Stimulated activated CD4-positive, alpha-beta T cell treated with anti-CD3 and anti-CD28 coated beads, Interleukin-4, amount 100 ng/mL, for 4 hours (primary cell): ENCODE data around the gene SDC3.

Source experiments
- DNase-seq, 2 experiments: peaks; one replicate each; pipeline ENCODE4 v3.0.0-alpha.2; 2020

Gene SDC3

DNA sequence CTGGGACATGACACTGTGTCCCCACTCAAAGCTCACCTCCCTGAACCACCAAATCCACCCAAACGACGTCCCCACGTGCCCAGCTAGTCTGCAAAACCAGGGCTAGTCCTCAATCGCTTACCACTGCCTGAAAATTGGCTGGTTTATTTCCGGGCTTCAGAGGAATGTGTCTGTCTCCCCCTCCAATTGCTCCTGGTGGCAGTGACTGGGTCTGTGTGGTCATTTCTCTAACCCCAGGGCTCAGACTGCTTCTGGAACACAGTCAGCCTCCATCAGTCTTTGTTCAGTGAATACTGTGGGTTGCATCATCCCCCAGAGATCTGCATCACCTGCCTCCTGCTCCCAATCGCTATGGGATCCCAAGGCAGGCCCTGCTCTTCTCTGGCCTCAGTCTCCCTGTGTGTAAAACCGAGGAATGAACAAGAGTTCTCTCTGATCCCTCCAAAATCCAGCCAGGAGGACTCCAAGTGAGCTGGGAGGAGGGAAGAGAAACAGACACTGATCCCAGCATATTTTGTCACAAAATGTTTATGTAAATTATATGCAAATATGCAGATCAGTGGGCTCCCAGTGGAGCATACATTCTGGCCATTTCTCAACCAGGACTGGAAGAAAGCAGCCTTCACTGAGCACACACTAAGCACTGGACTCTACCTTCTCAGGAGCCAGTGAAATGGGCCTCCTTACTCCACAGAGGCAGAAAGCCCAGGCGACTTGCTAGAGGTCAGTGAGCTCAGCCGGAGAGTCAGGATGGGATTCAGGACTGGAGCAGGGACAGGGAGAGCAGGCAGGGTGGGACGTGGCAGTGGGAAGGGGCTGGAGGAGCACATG is 20.9 kb downstream of the SDC3 start:
- DNase-seq = no peak

- no peak for DNase-seq
Measured at GRCh38 chr1:30886710-30887428, 21.7 kb downstream of the SDC3 start.

DNA sequence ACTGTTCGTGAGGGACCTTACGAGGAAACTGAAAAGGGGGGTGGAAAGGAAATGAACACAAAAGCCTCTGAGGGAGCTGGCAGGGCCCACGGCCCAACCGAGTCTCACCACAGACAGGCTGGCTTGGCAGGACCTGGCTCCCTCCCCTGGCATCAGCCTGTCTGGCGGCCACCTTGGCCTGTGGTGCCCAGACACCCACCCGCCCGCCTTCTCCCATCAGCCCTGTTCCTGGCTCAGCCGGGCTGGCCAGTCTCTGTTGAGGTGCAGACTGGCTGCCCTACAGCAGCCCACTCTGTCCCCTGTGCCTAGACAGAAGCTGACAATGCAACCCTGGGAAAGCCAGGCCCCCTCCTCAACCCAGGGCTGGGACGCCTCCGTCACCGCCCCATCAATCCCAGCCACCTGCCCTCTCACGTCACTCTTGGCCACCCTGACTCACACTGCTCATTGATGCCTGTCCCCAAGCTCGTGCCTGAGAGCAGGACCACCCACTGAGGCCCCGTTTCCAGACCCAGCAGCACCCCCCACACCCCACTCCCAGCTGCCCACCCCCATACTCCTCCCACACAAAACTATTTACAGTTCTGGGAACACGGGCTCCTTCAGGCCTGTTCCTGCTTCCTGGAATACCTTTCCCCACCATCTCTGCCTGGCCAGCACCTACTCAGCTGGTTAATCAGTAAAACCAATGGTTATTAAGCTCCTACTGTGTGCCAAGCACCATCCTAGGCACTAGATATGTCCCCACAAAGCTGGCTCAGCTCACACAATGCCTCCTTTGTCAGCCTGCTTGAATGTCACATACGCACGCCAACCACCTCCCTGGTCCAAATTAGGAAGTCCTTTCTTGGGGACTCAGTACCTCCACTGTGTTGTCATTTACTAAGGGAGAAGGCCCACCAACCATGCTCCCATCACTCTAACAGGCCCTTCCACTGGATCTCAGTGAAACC is 22.7 kb downstream of the SDC3 start:
- DNase-seq = no peak

- no peak for DNase-seq
Measured at GRCh38 chr1:30884723-30885122, 23.8 kb downstream of the SDC3 start.

DNA sequence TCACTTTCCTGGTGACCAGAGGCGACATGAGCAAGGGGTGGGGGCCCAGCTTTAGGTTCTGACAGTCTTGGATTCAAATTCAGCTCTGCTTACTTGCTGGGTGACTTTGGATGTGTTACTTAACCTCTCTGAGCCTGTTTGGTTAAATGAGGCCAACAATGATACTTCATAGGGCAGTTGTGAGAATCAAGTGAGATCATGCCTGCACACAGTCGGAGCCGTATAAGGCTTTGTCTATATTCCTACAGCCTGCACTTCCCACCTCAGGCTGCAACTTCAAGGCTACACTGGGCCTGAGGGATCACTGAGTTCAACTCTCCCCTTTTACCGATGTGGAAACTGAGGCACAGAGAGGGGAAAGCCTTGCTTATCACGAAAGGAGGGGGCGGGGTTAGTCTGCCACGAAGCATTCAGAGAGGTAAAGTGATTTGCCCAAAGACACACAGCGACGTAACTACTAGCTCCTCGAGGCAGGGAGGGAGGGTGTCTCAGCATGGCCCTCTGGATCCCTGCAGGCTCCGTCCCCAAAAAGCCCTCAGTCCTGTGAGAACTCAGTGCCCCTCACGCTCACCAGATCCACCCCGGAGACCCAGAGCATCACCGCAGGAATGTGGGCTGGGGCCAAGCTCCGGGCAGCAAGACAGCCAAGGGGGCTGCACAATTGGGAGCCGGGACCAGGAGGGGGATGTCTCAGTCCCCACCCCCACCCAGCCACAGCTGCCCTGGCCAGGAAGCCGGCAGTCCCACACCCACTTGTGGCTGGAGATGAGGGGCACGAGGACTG is 25.0 kb downstream of the SDC3 start:
- no peak for DNase-seq

GRCh38 chr1:30882678-30883388 is 25.7 kb downstream of the SDC3 start:
- DNase-seq = no peak

- DNase-seq = no peak
Measured at GRCh38 chr1:30881319-30882181, 27.0 kb downstream of the SDC3 start.

GRCh38 chr1:30880678-30881318 is 27.8 kb downstream of the SDC3 start:
- DNase-seq = no peak

DNA sequence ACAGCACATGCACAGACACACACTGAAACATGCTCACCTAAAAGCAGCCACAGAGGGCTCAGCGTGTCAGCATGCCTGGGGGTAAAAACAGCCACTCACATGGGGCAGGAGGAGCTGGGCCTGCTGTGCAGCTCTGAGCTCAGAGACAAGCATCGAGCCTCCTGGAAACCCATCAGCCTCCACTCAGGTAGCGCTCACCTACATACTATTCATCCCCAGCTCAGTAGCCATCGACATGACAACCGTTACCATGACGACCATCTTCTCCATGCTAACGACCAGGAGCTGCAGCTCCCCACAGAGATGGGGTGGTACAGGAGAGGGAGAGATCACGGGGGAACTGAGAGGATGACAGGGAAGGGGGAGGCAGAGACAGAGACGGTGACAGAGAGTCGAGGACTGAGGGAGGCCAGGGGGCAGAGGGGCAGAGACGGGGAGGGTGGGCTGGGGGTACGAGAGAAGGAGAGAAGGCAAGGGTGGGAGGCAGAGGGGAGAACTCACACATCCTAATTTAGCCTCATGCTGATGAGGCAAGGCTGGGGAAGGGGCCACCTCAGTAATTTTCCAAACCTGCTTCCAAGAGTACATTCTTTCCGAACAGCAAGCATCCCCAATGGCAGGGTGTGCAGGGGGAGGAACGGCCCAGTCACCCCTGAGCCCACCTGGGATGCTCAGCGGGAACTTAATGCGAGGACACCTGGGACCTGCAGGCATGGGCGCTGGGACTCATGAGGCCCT is 28.4 kb downstream of the SDC3 start:
- DNase-seq = no peak

- DNase-seq = no peak
Measured at GRCh38 chr1:30879126-30879786, 29.3 kb downstream of the SDC3 start.

GRCh38 chr1:30878559-30878958 is 30.0 kb downstream of the SDC3 start:
- DNase-seq = no peak

GRCh38 chr1:30878016-30878415 is 30.5 kb downstream of the SDC3 start:
- no peak for DNase-seq

- DNase-seq = no peak
Measured at GRCh38 chr1:30877205-30877912, 31.2 kb downstream of the SDC3 start.

- DNase-seq = no peak
Measured at GRCh38 chr1:30876451-30877204, 31.9 kb downstream of the SDC3 start.

GRCh38 chr1:30875916-30876315 is 32.6 kb downstream of the SDC3 start:
- no peak for DNase-seq

GRCh38 chr1:30875197-30875596 is 33.4 kb downstream of the SDC3 start:
- DNase-seq = no peak

- DNase-seq = no peak
Measured at GRCh38 chr1:30874176-30874575, 34.4 kb downstream of the SDC3 start.

GRCh38 chr1:30872948-30873263 is 35.7 kb downstream of the SDC3 start:
- DNase-seq = no peak
